Glomerular visceral epithelial cell (primary cell): Measurements from ENCODE around the gene CDKAL1.
A peak's percentile ranks its signal among the peaks of the same experiment; 100 is the strongest.

Experiments used
- DNase-seq: peaks from one replicate; pipeline ENCODE4 v3.0.0-alpha.2; 2016; ENCODE audit errors: extremely low spot score

CDKAL1 gene

GRCh38 chr6:20674664-20675063 is 140.4 kb downstream of the CDKAL1 start:
- no peak for DNase-seq

GRCh38 chr6:20678831-20679352 is 144.6 kb downstream of the CDKAL1 start:
- no peak for DNase-seq

- DNase-seq: no peak
Measured at GRCh38 chr6:20680697-20681165, 146.5 kb downstream of the CDKAL1 start.

GRCh38 chr6:20681243-20681684 is 147.0 kb downstream of the CDKAL1 start:
- no peak for DNase-seq

GRCh38 chr6:20684474-20684873 is 150.2 kb downstream of the CDKAL1 start:
- no peak for DNase-seq

GRCh38 chr6:20686142-20686541 is 151.9 kb downstream of the CDKAL1 start:
- no peak for DNase-seq

GRCh38 chr6:20687494-20687893 is 153.2 kb downstream of the CDKAL1 start:
- no peak for DNase-seq

- peak; percentile 67 for DNase-seq
Measured at GRCh38 chr6:20688710-20689500, 154.6 kb downstream of the CDKAL1 start.

- DNase-seq: no peak
Measured at GRCh38 chr6:20691185-20691584, 156.9 kb downstream of the CDKAL1 start.

- no peak for DNase-seq
Measured at GRCh38 chr6:20692023-20692422, 157.8 kb downstream of the CDKAL1 start.

GRCh38 chr6:20693466-20694063 is 159.3 kb downstream of the CDKAL1 start:
- DNase-seq: peak; percentile 56

GRCh38 chr6:20696676-20697075 is 162.4 kb downstream of the CDKAL1 start:
- DNase-seq: no peak

- DNase-seq: no peak
Measured at GRCh38 chr6:20698675-20699074, 164.4 kb downstream of the CDKAL1 start.

GRCh38 chr6:20699402-20699801 is 165.1 kb downstream of the CDKAL1 start:
- DNase-seq: no peak

GRCh38 chr6:20700375-20700774 is 166.1 kb downstream of the CDKAL1 start:
- DNase-seq: no peak

GRCh38 chr6:20702366-20702765 is 168.1 kb downstream of the CDKAL1 start:
- DNase-seq: no peak

GRCh38 chr6:20703049-20703448 is 168.8 kb downstream of the CDKAL1 start:
- DNase-seq: no peak

- peak; percentile 18 for DNase-seq
Measured at GRCh38 chr6:20704325-20705025, 170.2 kb downstream of the CDKAL1 start.

GRCh38 chr6:20705741-20706140 is 171.5 kb downstream of the CDKAL1 start:
- DNase-seq: no peak

- DNase-seq: peak; percentile 33
Measured at GRCh38 chr6:20706238-20706938, 172.1 kb downstream of the CDKAL1 start.

GRCh38 chr6:20706939-20707485 is 172.8 kb downstream of the CDKAL1 start:
- no peak for DNase-seq
